Upper lobe of right lung (tissue), 1 donor: ENCODE data around the gene KLF11. TPM values are rescaled to one million over a fixed set of nuclear protein-coding genes. Genes with fewer than 3 reads are reported as not detected.

Source experiments
- ATAC-seq: fragments of 200-7000 bp; cut with Tn5 transposase; one replicate; pipeline ENCODE4 v1.9.1; 2020; ENCODE audit warnings: mild to moderate bottlenecking, moderate library complexity
- DNase-seq: peaks from one replicate; pipeline ENCODE4 v3.0.0-alpha.2; 2020
- H3K27ac ChIP-seq: fragments of 200-600 bp; one replicate; pipeline ENCODE4 v1.8.0; 2022
- H3K27me3 ChIP-seq: fragments of 200-600 bp; one replicate; pipeline ENCODE4 v1.8.0; 2022; ENCODE audit warnings: mild to moderate bottlenecking
- H3K36me3 ChIP-seq: fragments of 200-600 bp; one replicate; pipeline ENCODE4 v1.8.0; 2022
- H3K4me1 ChIP-seq: fragments of 200-600 bp; one replicate; pipeline ENCODE4 v1.8.0; 2022
- H3K4me3 ChIP-seq: fragments of 200-600 bp; one replicate; pipeline ENCODE4 v1.8.0; 2022; ENCODE audit warnings: mild to moderate bottlenecking
- H3K9me3 ChIP-seq: fragments of 200-600 bp; one replicate; pipeline ENCODE4 v1.8.0; 2022
- CTCF ChIP-seq: fragments of 200-600 bp; IDR thresholded peaks from one replicate; pipeline ENCODE4 v1.8.0; 2022; ENCODE audit warnings: antibody characterized with exemption
- intact Hi-C: fragments of 100-400 bp; cut with DNase I; formaldehyde crosslinking; loops from one replicate; pipeline ENCODE4 v1.11.0; 2022
- total RNA-seq: library from RNA; stranded (reverse); fragmentation: NEBNext Ultra II Directional; extraction: Animal tissue kit (Norgen Biotek cat#: 25700); gene quantifications from one replicate; pipeline ENCODE4 v1.2.1, GENCODE V29; 2021
- donor health status: DM: no; HTN: yes; CAD: no; lungs with severe emphysema.

The KLF11 gene
- total RNA-seq, 1 donor from 2014 or later, result 45.6 TPM

GRCh38 chr2:10078704-10079265, 35.4 kb downstream of the KLF11 start:
- Histone ChIP-seq H3K4me3 (peak overlapping the region; percentile 52), H3K9me3 (no peaks in the 10 kb centered on the region), H3K27me3 (peaks cover 49% of the 10 kb centered on the region), H3K27ac (peak overlapping the region; percentile 56), H3K36me3 (no peaks in the 10 kb centered on the region), H3K4me1 (peaks cover 17% of the 10 kb centered on the region)
- intact Hi-C loops, result no loop called here
- TF ChIP-seq CTCF, result no peak
- ATAC-seq, result peak; percentile 54
- no peak for DNase-seq

GRCh38 chr2:10079266-10079869, 36.0 kb downstream of the KLF11 start:
- Histone ChIP-seq H3K27me3 (peaks cover 55% of the 10 kb centered on the region), H3K27ac (peak overlapping the region; percentile 56), H3K36me3 (no peaks in the 10 kb centered on the region), H3K4me1 (peaks cover 17% of the 10 kb centered on the region), H3K9me3 (no peaks in the 10 kb centered on the region), H3K4me3 (peak overlapping the region; percentile 52)
- intact Hi-C loops, result no loop called here
- ATAC-seq, result peak; percentile 72
- TF ChIP-seq CTCF, result no peak
- DNase-seq, result no peak

- DNase-seq, result no peak
- Histone ChIP-seq H3K27me3 (peaks cover 56% of the 10 kb centered on the region), H3K4me3 (peak within 1 kb of the TSS; percentile 52), H3K9me3 (no peaks in the 10 kb centered on the region), H3K27ac (peak within 1 kb of the TSS; percentile 56), H3K4me1 (peaks cover 17% of the 10 kb centered on the region), H3K36me3 (no peaks in the 10 kb centered on the region)
- intact Hi-C loops, result no loop called here
- no peak for TF ChIP-seq CTCF
- peak; percentile 64 for ATAC-seq
Measured at GRCh38 chr2:10079870-10080535, 36.7 kb downstream of the KLF11 start, which contains the start of gene CYS1. Gene CYS1 (minus strand): TSS chr2:10080411. CDS start chr2:10080223, 188 bp downstream.

GRCh38 chr2:10080536-10081304, 37.4 kb downstream of the KLF11 start:
- no peaks in the 10 kb centered on the region for H3K36me3 ChIP-seq
- DNase-seq, result no peak
- peaks cover 56% of the 10 kb centered on the region for H3K27me3 ChIP-seq
- intact Hi-C loops, result no loop called here
- H3K27ac ChIP-seq, result no peak overlapping the region
- H3K4me1 ChIP-seq, result peaks cover 17% of the 10 kb centered on the region
- no peaks in the 10 kb centered on the region for H3K9me3 ChIP-seq
- TF ChIP-seq CTCF, result no peak
- no peak for ATAC-seq
- H3K4me3 ChIP-seq, result peak overlapping the region; percentile 44

GRCh38 chr2:10083046-10083445, 39.7 kb downstream of the KLF11 start:
- H3K27me3 ChIP-seq, result peaks cover 53% of the 10 kb centered on the region
- no peak for ATAC-seq
- DNase-seq, result no peak
- no peak overlapping the region for H3K27ac ChIP-seq
- peaks cover 17% of the 10 kb centered on the region for H3K4me1 ChIP-seq
- no peaks in the 10 kb centered on the region for H3K36me3 ChIP-seq
- no peak for TF ChIP-seq CTCF
- intact Hi-C loops, result no loop called here
- H3K4me3 ChIP-seq, result no peak overlapping the region
- no peaks in the 10 kb centered on the region for H3K9me3 ChIP-seq
